ENCODE measurements around the gene BMP8B. TPM values are rescaled to one million over a fixed set of nuclear protein-coding genes. Genes with fewer than 3 reads are reported as not detected.

Gene BMP8B
- total and polyA plus RNA-seq, 2 of the 8 experiments (the other 6 are each of a cell fraction or from before 2014, with no cell fraction given), result 0.37 to 0.50 TPM

- no peak overlapping the region for H2BK15ac ChIP-seq (ENCODE audit: low read length)
- no peaks in the 10 kb centered on the region for H3K23me2 ChIP-seq (ENCODE audit: low read depth, low read length)
- H2AK5ac ChIP-seq (ENCODE audit: low read depth, low read length), result no peak overlapping the region
- TF ChIP-seq POLR2AphosphoS5 (IDR thresholded peaks at IDR 0.05; ENCODE audit: low read depth, low read length) (no peak), ATF3 (IDR thresholded peaks at IDR 0.05; ENCODE audit: insufficient read depth, low read depth, low read length) (no peak), RFX5 (IDR thresholded peaks at IDR 0.05; ENCODE audit: borderline replicate concordance, low read depth, low read length) (no peak), CEBPB (IDR thresholded peaks at IDR 0.05; ENCODE audit: low read depth, low read length) (no peak), EP300 (IDR thresholded peaks at IDR 0.05; ENCODE audit: borderline replicate concordance in 1 of 2, low read depth in 2 of 2, low read length in 2 of 2) (no peak), KDM5A (IDR thresholded peaks at IDR 0.05; ENCODE audit: low read length) (no peak)
- H3K23ac ChIP-seq (ENCODE audit: insufficient read length), result no peak overlapping the region
- WGBS, 2 experiments (ENCODE audit: extremely low coverage in 1 of 2, insufficient coverage in 1 of 2, insufficient read length in 1 of 2, insufficient replicate concordance in 2 of 2, low coverage in 1 of 2, low lambda C conversion rate in 2 of 2, missing lambda C conversion rate in 1 of 2), result 90% methylated on average over 9 of the region's 9 CpGs; no CpG with 5 or more reads in 1 of the 2 experiments
- no peak overlapping the region for H3K9ac ChIP-seq (replicated peaks in 1 of 4; ENCODE audit: extremely low read depth in 1 of 4, low read depth in 3 of 4, low read length in 3 of 4)
- no peak overlapping the region for H4K8ac ChIP-seq (ENCODE audit: extremely low read depth, insufficient read depth, low read length)
- CTCF ChIA-PET (ENCODE audit: partially characterized antibody), result interaction anchor here (0.5 to 1.1 kb wide), 4 partner anchors 11 to 254 kb away, joined by 3 to 4 read pairs (median 3); partner anchors contain the start of gene MYCL
- H2AFZ ChIP-seq (ENCODE audit: low read length), result no peak overlapping the region
- H3K79me1 ChIP-seq (ENCODE audit: low read depth, low read length), result no peaks in the 10 kb centered on the region
- H3K4me3 ChIP-seq (ENCODE audit: extremely low read depth in 1 of 4, insufficient read depth in 2 of 4, low read depth in 3 of 4, low read length in 4 of 4), result no peak overlapping the region
- no peak overlapping the region for H4K91ac ChIP-seq (replicated peaks; ENCODE audit: insufficient read length, low read length)
- no peaks in the 10 kb centered on the region for H3K79me2 ChIP-seq (ENCODE audit: control insufficient read depth in 1 of 2, insufficient read depth in 2 of 2, low read length in 2 of 2)
- H3K36me3 ChIP-seq (ENCODE audit: control insufficient read depth in 2 of 4, insufficient read depth in 4 of 4, low read length in 3 of 4), result peaks cover 0 to 4% (median 1%) of the 10 kb centered on the region in 4 experiments; a peak in 2 of 8 replicates
- H3K27ac ChIP-seq (ENCODE audit: low read depth, low read length), result no peak overlapping the region
- H3K56ac ChIP-seq (replicated peaks; ENCODE audit: insufficient read length, low read depth, low read length), result no peak overlapping the region
- H4K20me1 ChIP-seq (replicated peaks in 1 of 2; ENCODE audit: control insufficient read depth in 1 of 2, insufficient read depth in 2 of 2, low read length in 2 of 2), result peaks cover 0 to 2% of the 10 kb centered on the region in 2 experiments
- no peak overlapping the region for H3K4ac ChIP-seq (replicated peaks; ENCODE audit: insufficient read length, low read depth, low read length)
- no peak overlapping the region for H2BK12ac ChIP-seq (ENCODE audit: low read depth, low read length)
- no peak overlapping the region for H3K4me2 ChIP-seq (ENCODE audit: insufficient read depth in 1 of 2, low read depth in 2 of 2, low read length in 2 of 2)
- H3K9me3 ChIP-seq (ENCODE audit: insufficient read depth in 2 of 2, low read depth in 1 of 2, low read length in 1 of 2), result no peaks in the 10 kb centered on the region
- no peak overlapping the region for H4K5ac ChIP-seq (ENCODE audit: insufficient read length, low read depth, low read length)
- no peak overlapping the region for H3K14ac ChIP-seq (ENCODE audit: insufficient read length)
- DNase-seq (ENCODE audit: low read depth in 1 of 2, low spot score in 2 of 2), result no peak
- H3K27me3 ChIP-seq (replicated peaks in 1 of 4; ENCODE audit: control insufficient read depth in 3 of 4, extremely low read depth in 1 of 4, insufficient read depth in 3 of 4, low read length in 3 of 4), result no peaks in the 10 kb centered on the region
- H2BK120ac ChIP-seq (replicated peaks; ENCODE audit: low read depth, low read length), result no peak overlapping the region
- POLR2A ChIA-PET (ENCODE audit: partially characterized antibody), result interaction anchor here (0.6 to 1.6 kb wide), 3 partner anchors 9 to 137 kb away, joined by 3 to 5 read pairs (median 4); no protein-coding TSS in a partner anchor
- no peak overlapping the region for H2BK5ac ChIP-seq (ENCODE audit: low read depth, low read length)
- no peak overlapping the region for H3K18ac ChIP-seq (ENCODE audit: extremely low read depth, low read length)
- no peak for FAIRE-seq
- H2BK20ac ChIP-seq (ENCODE audit: low read length), result no peak overlapping the region
- H3K4me1 ChIP-seq (replicated peaks in 1 of 4; ENCODE audit: control insufficient read depth in 3 of 4, insufficient read depth in 4 of 4, low read length in 3 of 4), result no peaks in the 10 kb centered on the region
Observed at GRCh38 chr1:39833621-39834385, 45.1 kb upstream of the BMP8B start.
